HepG2 (cell line): ENCODE data around the gene PODXL. TPM values are rescaled to one million over a fixed set of nuclear protein-coding genes. Genes with fewer than 3 reads are reported as not detected.

Source experiments
- CHCHD3 ChIP-seq: sonication (generic); formaldehyde crosslinking; IDR thresholded peaks from 2 replicates; pipeline ENCODE4 v1.8.0; 2022; ENCODE audit warnings: mild to moderate bottlenecking, missing genetic modification reagents, moderate library complexity
- DDIT3 ChIP-seq: sonication (generic); formaldehyde crosslinking; IDR thresholded peaks from 2 replicates; pipeline ENCODE4 v1.4.0; 2020; ENCODE audit warnings: mild to moderate bottlenecking, missing genetic modification reagents
- EZH2 ChIP-seq: conservative IDR thresholded peaks from 2 replicates; pipeline ENCODE4 v1.6.1; 2012; ENCODE audit warnings: mild to moderate bottlenecking, low read depth, low read length, moderate library complexity
- GATAD2A ChIP-seq: IDR thresholded peaks from 2 replicates; pipeline ENCODE4 v1.6.1; 2016
- MNT ChIP-seq: fragments of 450-650 bp; IDR thresholded peaks from 2 replicates; pipeline ENCODE4 v1.6.1; 2016
- NFATC3 ChIP-seq: sonication (generic); formaldehyde crosslinking; IDR thresholded peaks from 2 replicates; pipeline ENCODE4 v1.5.1; 2020; ENCODE audit warnings: mild to moderate bottlenecking, missing genetic modification reagents
- NPAS2 ChIP-seq: sonication (generic); formaldehyde crosslinking; IDR thresholded peaks from 2 replicates; pipeline ENCODE4 v1.8.0; 2022; ENCODE audit warnings: mild to moderate bottlenecking, missing genetic modification reagents, borderline replicate concordance
- PHF21A ChIP-seq: sonication (generic); formaldehyde crosslinking; IDR thresholded peaks from 2 replicates; pipeline ENCODE4 v1.5.0; 2020; ENCODE audit warnings: mild to moderate bottlenecking, missing genetic modification reagents
- POLR2A ChIP-seq, 2 experiments: IDR thresholded peaks; 2 replicates each; pipeline ENCODE4 v1.6.1; 2011; ENCODE audit warnings: low read depth in 2 of 2, low read length in 2 of 2, mild to moderate bottlenecking in 1 of 2, moderate library complexity in 1 of 2; ENCODE audit not compliant: insufficient read depth in 1 of 2
- PTBP1 ChIP-seq: fragments of 200-400 bp; formaldehyde crosslinking; IDR thresholded peaks from 2 replicates; pipeline ENCODE4 v1.6.1; 2018; ENCODE audit warnings: low read length, low read depth; ENCODE audit not compliant: poor library complexity, severe bottlenecking
- RBM39 ChIP-seq: fragments of 200-400 bp; formaldehyde crosslinking; IDR thresholded peaks from one replicate; pipeline ENCODE4 v1.6.1; 2018; ENCODE audit warnings: antibody characterized with exemption, mild to moderate bottlenecking, low read depth, low read length; ENCODE audit not compliant: poor library complexity, severe bottlenecking
- SAP130 ChIP-seq: IDR thresholded peaks from 2 replicates; pipeline ENCODE4 v1.6.1; 2016; ENCODE audit warnings: low read depth
- TFE3 ChIP-seq: IDR thresholded peaks from 2 replicates; pipeline ENCODE4 v1.6.1; 2016
- XBP1 ChIP-seq: sonication (generic); formaldehyde crosslinking; IDR thresholded peaks from 2 replicates; pipeline ENCODE4 v1.5.0; 2020; ENCODE audit warnings: missing genetic modification reagents
- ZBTB33 ChIP-seq: sonication (generic); formaldehyde crosslinking; IDR thresholded peaks from 2 replicates; pipeline ENCODE4 v1.4.0; 2020; ENCODE audit warnings: missing genetic modification reagents
- ZBTB8A ChIP-seq: sonication (generic); formaldehyde crosslinking; IDR thresholded peaks from 2 replicates; pipeline ENCODE4 v1.4.0; 2020; ENCODE audit warnings: mild to moderate bottlenecking, low read depth, missing genetic modification reagents, borderline replicate concordance
- ZFP91 ChIP-seq: sonication (generic); formaldehyde crosslinking; IDR thresholded peaks from 2 replicates; pipeline ENCODE4 v1.9.0; 2022; ENCODE audit warnings: missing genetic modification reagents, mild to moderate bottlenecking, borderline replicate concordance
- ZNF225 ChIP-seq: sonication (generic); formaldehyde crosslinking; IDR thresholded peaks from 2 replicates; pipeline ENCODE4 v1.4.0; 2020; ENCODE audit warnings: mild to moderate bottlenecking, missing genetic modification reagents
- ZNF24 ChIP-seq: fragments of 450-650 bp; IDR thresholded peaks from 2 replicates; pipeline ENCODE4 v1.6.1; 2017; ENCODE audit warnings: antibody characterized with exemption, mild to moderate bottlenecking
- ZNF33B ChIP-seq: sonication (generic); formaldehyde crosslinking; IDR thresholded peaks from 2 replicates; pipeline ENCODE4 v1.5.1; 2020; ENCODE audit warnings: mild to moderate bottlenecking, missing genetic modification reagents
- ZNF414 ChIP-seq: sonication (generic); formaldehyde crosslinking; IDR thresholded peaks from 2 replicates; pipeline ENCODE4 v1.5.0; 2020; ENCODE audit warnings: missing genetic modification reagents
- ZNF451 ChIP-seq: sonication (generic); formaldehyde crosslinking; IDR thresholded peaks from 2 replicates; pipeline ENCODE4 v1.5.0; 2020; ENCODE audit warnings: mild to moderate bottlenecking, missing genetic modification reagents
- ZNF580 ChIP-seq: IDR thresholded peaks from 2 replicates; pipeline ENCODE4 v1.6.1; 2016; ENCODE audit warnings: low read depth, borderline replicate concordance
- polyA plus RNA-seq, 8 experiments: library from polyadenylated mRNA; depleted of rRNA in 3 of 8; stranded (reverse) in 7 of 8; unstranded in 1 of 8; fragments of >200 nt; fragmentation: Illumina TruSeq in 4 of 8; extraction: Trizol in 4 of 8; gene quantifications; 2 replicates each; pipeline versions ENCODE4 v1.2.1 to v1.2.3, GENCODE V29; 2011 to 2016; ENCODE audit warnings: low read depth in 4 of 8, missing spikeins in 1 of 8, mixed read lengths in 1 of 8; ENCODE audit not compliant: insufficient read depth in 1 of 8
- total RNA-seq, 5 experiments: library from RNA; depleted of rRNA; stranded (reverse); fragments of >200 nt; fragmentation: Illumina TruSeq; extraction: Trizol; gene quantifications; 2 replicates each; pipeline ENCODE4 v1.2.3, GENCODE V29; 2016; ENCODE audit warnings: low read depth in 1 of 5

PODXL gene
- total and polyA plus RNA-seq, 2 of the 13 experiments (the other 11 are each of a cell fraction or from before 2014, with no cell fraction given), result 0.22 to 0.54 TPM

- TF ChIP-seq ZNF414 (no peak), PTBP1 (no peak), ZFP91 (CRISPR knock-in tag) (peak; percentile 39; the same call in 1 of the 2 replicates), ZNF451 (CRISPR knock-in tag) (no peak), ZBTB8A (CRISPR knock-in tag) (no peak), XBP1 (no peak), PHF21A (CRISPR knock-in tag) (peak; percentile 28), ZNF580 (CRISPR knock-in tag) (no peak), RBM39 (no peak), NPAS2 (CRISPR knock-in tag) (no peak), POLR2A (IDR thresholded peaks at IDR 0.05; ENCODE audit: insufficient read depth in 1 of 2, low read depth in 2 of 2, low read length in 2 of 2) (peak in 1 of 2 experiments; percentile 40; a peak in 1 of 4 replicates), ZNF24 (no peak), GATAD2A (CRISPR knock-in tag) (0 out of 2 replicates have a peak, but pooled peaks have one; percentile 19), TFE3 (CRISPR knock-in tag) (no peak), NFATC3 (CRISPR knock-in tag) (no peak), ZBTB33 (CRISPR knock-in tag) (no peak), ZNF33B (CRISPR knock-in tag) (0 out of 2 replicates have a peak, but pooled peaks have one; percentile 39), EZH2 (no peak), CHCHD3 (CRISPR knock-in tag) (no peak), SAP130 (CRISPR knock-in tag) (peak; percentile 39), ZNF225 (CRISPR knock-in tag) (no peak), MNT (no peak), DDIT3 (CRISPR knock-in tag) (no peak)
These were observed 53.5 kb downstream of the PODXL start (continued) for GRCh38 chr7:131502810-131503508.
